A673 (cell line): ENCODE results near the gene SSUH2.

ENCODE experiments used
- CTCF ChIP-seq: fragments of 300-800, 200-600 bp; sonication (generic); conservative IDR thresholded peaks from 2 replicates; pipeline ENCODE4 v1.5.1; 2017; ENCODE audit warnings: low read depth, mild to moderate bottlenecking, antibody characterized with exemption, low read length, moderate library complexity, mixed read lengths
- EZH2 ChIP-seq: fragments of 200-600 bp; sonication (generic); IDR thresholded peaks from 2 replicates; pipeline ENCODE4 v1.6.1; 2017; ENCODE audit warnings: borderline replicate concordance, low read depth, mild to moderate bottlenecking, mixed read lengths, antibody characterized with exemption, low read length; ENCODE audit not compliant: poor library complexity, severe bottlenecking

- TF ChIP-seq EZH2 (no peak), CTCF (no peak)
These were observed 73.3 kb downstream of the SSUH2 start for GRCh38 chr3:8571256-8571655.
